ENCODE results near the gene IGFBP5.

DNA sequence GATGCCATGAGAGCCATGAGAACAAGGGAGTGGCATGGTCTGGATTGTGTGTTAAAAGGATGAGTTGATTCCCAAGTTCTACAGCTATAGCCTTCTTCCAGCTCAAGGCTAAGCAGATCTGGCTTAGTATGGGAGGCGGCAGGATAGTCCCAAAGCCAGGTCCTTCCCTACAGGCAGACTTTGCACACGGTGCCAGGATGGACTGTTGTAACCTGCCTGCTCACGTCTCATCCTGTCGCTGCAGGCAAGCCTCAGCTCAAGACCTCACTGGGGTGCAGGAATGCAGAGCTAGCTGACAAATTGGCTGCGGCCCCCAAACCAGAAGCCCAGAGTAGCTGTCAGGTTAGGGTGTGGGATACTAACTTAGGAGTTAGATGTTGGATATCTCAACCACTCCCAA is 28.8 kb upstream of the IGFBP5 start:
- TF ChIP-seq, protein P1, sequence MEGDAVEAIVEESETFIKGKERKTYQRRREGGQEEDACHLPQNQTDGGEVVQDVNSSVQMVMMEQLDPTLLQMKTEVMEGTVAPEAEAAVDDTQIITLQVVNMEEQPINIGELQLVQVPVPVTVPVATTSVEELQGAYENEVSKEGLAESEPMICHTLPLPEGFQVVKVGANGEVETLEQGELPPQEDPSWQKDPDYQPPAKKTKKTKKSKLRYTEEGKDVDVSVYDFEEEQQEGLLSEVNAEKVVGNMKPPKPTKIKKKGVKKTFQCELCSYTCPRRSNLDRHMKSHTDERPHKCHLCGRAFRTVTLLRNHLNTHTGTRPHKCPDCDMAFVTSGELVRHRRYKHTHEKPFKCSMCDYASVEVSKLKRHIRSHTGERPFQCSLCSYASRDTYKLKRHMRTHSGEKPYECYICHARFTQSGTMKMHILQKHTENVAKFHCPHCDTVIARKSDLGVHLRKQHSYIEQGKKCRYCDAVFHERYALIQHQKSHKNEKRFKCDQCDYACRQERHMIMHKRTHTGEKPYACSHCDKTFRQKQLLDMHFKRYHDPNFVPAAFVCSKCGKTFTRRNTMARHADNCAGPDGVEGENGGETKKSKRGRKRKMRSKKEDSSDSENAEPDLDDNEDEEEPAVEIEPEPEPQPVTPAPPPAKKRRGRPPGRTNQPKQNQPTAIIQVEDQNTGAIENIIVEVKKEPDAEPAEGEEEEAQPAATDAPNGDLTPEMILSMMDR (IDR thresholded peaks at IDR 0.05), result no peak
- no peak for TF ChIP-seq EZH2 (IDR thresholded peaks at IDR 0.05)
